ENCODE measurements around the gene DIO1. TPM values are rescaled to one million over a fixed set of nuclear protein-coding genes. Genes with fewer than 3 reads are reported as not detected.

Gene DIO1
- total and polyA plus RNA-seq, 9 of the 15 experiments (the other 6 are each of a cell fraction or from before 2014, with no cell fraction given) = not detected

DNA sequence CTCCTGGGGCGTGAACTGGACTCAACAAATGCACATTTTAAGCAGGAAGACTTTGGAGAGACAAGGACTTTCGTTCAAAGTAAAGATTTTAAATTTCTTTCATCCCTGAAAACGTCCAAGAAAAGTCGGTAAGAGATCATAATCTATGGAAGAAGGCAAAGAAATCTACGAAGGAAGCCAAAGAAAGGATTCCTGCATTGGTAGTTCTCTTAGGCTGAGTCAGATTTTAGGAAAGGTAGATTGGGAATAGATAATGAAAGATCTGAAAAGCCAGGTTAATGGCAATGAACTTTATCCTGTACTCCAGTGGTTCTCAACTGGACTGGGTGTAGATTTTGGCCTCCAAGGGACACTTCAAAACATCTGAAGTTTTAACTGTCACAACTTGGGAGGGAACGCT lies 49.1 kb downstream of the DIO1 start:
- FAIRE-seq = no peak
- WGBS (ENCODE audit: insufficient coverage, low coverage, missing lambda C conversion rate) = 8% methylated on average over 6 of the region's 6 CpGs
- ATAC-seq = no peak
- peaks cover 27 to 29% of the 10 kb centered on the region in 2 experiments for H3K4me1 ChIP-seq (replicated peaks in 1 of 2; ENCODE audit: control insufficient read depth in 2 of 2, insufficient read depth in 2 of 2, low read length in 2 of 2)
- peaks cover 78% of the 10 kb centered on the region for H3K79me2 ChIP-seq (ENCODE audit: control insufficient read depth, insufficient read depth, low read length)
- intact Hi-C loops (cut with micrococcal nuclease) = loop anchor here (10.0 kb wide), 1 partner anchor 458 kb away; no protein-coding TSS in a partner anchor
- H3K36me3 ChIP-seq (ENCODE audit: control insufficient read depth, insufficient read depth, low read length) = peaks cover 22% of the 10 kb centered on the region
- peak; percentile 24 for TF ChIP-seq CHD1 (IDR thresholded peaks at IDR 0.05; ENCODE audit: low read length)
- peak; percentile 39 for TF ChIP-seq ZFX (CRISPR knock-in tag; IDR thresholded peaks at IDR 0.05)
- TF ChIP-seq ETV5 (CRISPR knock-in tag; IDR thresholded peaks at IDR 0.05; ENCODE audit: low read depth) = no peak
- no peak for TF ChIP-seq MLLT1 (IDR thresholded peaks at IDR 0.05)
- no peak for TF ChIP-seq SRSF9 (IDR thresholded peaks at IDR 0.05; ENCODE audit: borderline replicate concordance, low read depth, low read length)
- no peak for TF ChIP-seq GTF2E2 (tag; IDR thresholded peaks at IDR 0.05)
- no peak for TF ChIP-seq NEUROD1 (IDR thresholded peaks at IDR 0.05; ENCODE audit: borderline replicate concordance, low read depth, low read length, partially characterized antibody)
- TF ChIP-seq SMARCA5 (IDR thresholded peaks at IDR 0.05) = no peak
- TF ChIP-seq ZEB2 (IDR thresholded peaks at IDR 0.05) = peak; percentile 56; the same call in 1 of the 2 replicates
- TF ChIP-seq PRDM10 (IDR thresholded peaks at IDR 0.05; ENCODE audit: partially characterized antibody) = no peak
- no peak for TF ChIP-seq HSF4 (CRISPR knock-in tag; IDR thresholded peaks at IDR 0.05; ENCODE audit: borderline replicate concordance)
- no peak for TF ChIP-seq JUN (IDR thresholded peaks at IDR 0.05; ENCODE audit: borderline replicate concordance, low read depth, low read length)
- no peak for TF ChIP-seq JUN (CRISPR knock-in tag; IDR thresholded peaks at IDR 0.05; ENCODE audit: borderline replicate concordance)
- TF ChIP-seq MCM2 (IDR thresholded peaks at IDR 0.05; ENCODE audit: low read depth) = no peak
- no peak for TF ChIP-seq YBX1 (IDR thresholded peaks at IDR 0.05)
- 0 out of 2 replicates have a peak, but pooled peaks have one; percentile 54 for TF ChIP-seq CHCHD3 (CRISPR knock-in tag; IDR thresholded peaks at IDR 0.05)
- ChIA-PET POLR2A (interaction anchor here (0.6 to 1.8 kb wide), 11 partner anchors 9 to 105 kb away, joined by 3 to 6 read pairs (median 4); partner anchors contain the start of gene NDC1), CTCF (ENCODE audit: low intra/inter-chr PET ratio) (no interaction called here)
- no peaks in the 10 kb centered on the region for H3K9me3 ChIP-seq (replicated peaks; ENCODE audit: control insufficient read depth, insufficient read depth, low read depth, low read length)
- H2AFZ ChIP-seq (ENCODE audit: low read depth, low read length) = 0 out of 2 replicates have a peak overlapping the region, but pooled peaks have one; percentile 20
- peak overlapping the region; percentile 91 for H3K27ac ChIP-seq (ENCODE audit: extremely low read depth, low read depth, low read length)
- peak overlapping the region; percentile 88 for H3K4me3 ChIP-seq
- no TSS peak for BruUV-seq (replicated peaks)
- 0 out of 2 replicates have a peak, but pooled peaks cover 7% of the 10 kb centered on the region for H4K20me1 ChIP-seq (replicated peaks; ENCODE audit: control insufficient read depth, insufficient read depth, low read length)
- in situ Hi-C loops (cut with MboI) = no loop called here
- no peaks in the 10 kb centered on the region for H3K9me1 ChIP-seq (ENCODE audit: control insufficient read depth, insufficient read depth, low read length)
- H3K27me3 ChIP-seq (ENCODE audit: control insufficient read depth in 2 of 2, insufficient read depth in 2 of 2, low read length in 2 of 2) = no peaks in the 10 kb centered on the region
- peak overlapping the region in 1 of 2 experiments; percentile 84; a peak in 2 of 4 replicates for H3K9ac ChIP-seq (ENCODE audit: insufficient read depth in 1 of 2, low read depth in 2 of 2, low read length in 2 of 2)
- H3K4me2 ChIP-seq (ENCODE audit: insufficient read depth, low read length) = peak overlapping the region; percentile 91
- no peak for DNase-seq (ENCODE audit: extremely low read depth in 1 of 4, low spot score in 3 of 4)
